Fibroblast of pulmonary artery (primary cell): Measurements from ENCODE around the gene CD52.

ENCODE experiments used
- DNase-seq: peaks from one replicate; pipeline ENCODE4 v3.0.0-alpha.2; 2010; ENCODE audit warnings: low read depth
- H3K4me3 ChIP-seq: replicated peaks from 2 replicates; pipeline ENCODE4 v1.5.1; 2011; ENCODE audit warnings: low read depth, mild to moderate bottlenecking, control low read depth, low read length, moderate library complexity
- CTCF ChIP-seq: IDR thresholded peaks from 2 replicates; pipeline ENCODE4 v1.5.1; 2011; ENCODE audit warnings: mild to moderate bottlenecking, control low read depth, low read length, inconsistent platforms; ENCODE audit errors: missing control alignments

CD52 gene

GRCh38 chr1:26277261-26277661 is 40.5 kb upstream of the CD52 start:
- no peak overlapping the region for H3K4me3 ChIP-seq
- DNase-seq: no peak
- TF ChIP-seq CTCF: no peak

GRCh38 chr1:26277719-26278118 is 40.0 kb upstream of the CD52 start:
- no peak for TF ChIP-seq CTCF
- H3K4me3 ChIP-seq: no peak overlapping the region

GRCh38 chr1:26278303-26278702 is 39.5 kb upstream of the CD52 start:
- TF ChIP-seq CTCF: no peak
- DNase-seq: peak; percentile 53
- no peak overlapping the region for H3K4me3 ChIP-seq

More at GRCh38 chr1:26277719-26278118, 40.0 kb upstream of the CD52 start:
- DNase-seq: no peak

- peak overlapping the region; percentile 81 for H3K4me3 ChIP-seq
- TF ChIP-seq CTCF: no peak
- peak; percentile 40 for DNase-seq
These were observed 38.9 kb upstream of the CD52 start for GRCh38 chr1:26278724-26279455.

GRCh38 chr1:26279456-26280332 is 38.1 kb upstream of the CD52 start, which contains the start of gene SH3BGRL3:
SH3BGRL3 (plus strand) TSS chr1:26280086; CDS start chr1:26280156, 70 bp downstream.
- peak; percentile 63 for TF ChIP-seq CTCF
- H3K4me3 ChIP-seq: peak within 1 kb of the TSS; percentile 81
- peak; percentile 78 for DNase-seq

- H3K4me3 ChIP-seq: peak overlapping the region; percentile 81
- no peak for DNase-seq
- no peak for TF ChIP-seq CTCF
These were observed 37.3 kb upstream of the CD52 start for GRCh38 chr1:26280333-26281042.
